Measurements from ENCODE around the gene PCDHGA9. TPM values are rescaled to one million over a fixed set of nuclear protein-coding genes. Genes with fewer than 3 reads are reported as not detected.

Gene PCDHGA9
- total and polyA plus RNA-seq, 2 donors (not counting 3 experiments of a cell fraction or from before 2014, with no cell fraction given), result 1.1 to 3.9 TPM

DNA sequence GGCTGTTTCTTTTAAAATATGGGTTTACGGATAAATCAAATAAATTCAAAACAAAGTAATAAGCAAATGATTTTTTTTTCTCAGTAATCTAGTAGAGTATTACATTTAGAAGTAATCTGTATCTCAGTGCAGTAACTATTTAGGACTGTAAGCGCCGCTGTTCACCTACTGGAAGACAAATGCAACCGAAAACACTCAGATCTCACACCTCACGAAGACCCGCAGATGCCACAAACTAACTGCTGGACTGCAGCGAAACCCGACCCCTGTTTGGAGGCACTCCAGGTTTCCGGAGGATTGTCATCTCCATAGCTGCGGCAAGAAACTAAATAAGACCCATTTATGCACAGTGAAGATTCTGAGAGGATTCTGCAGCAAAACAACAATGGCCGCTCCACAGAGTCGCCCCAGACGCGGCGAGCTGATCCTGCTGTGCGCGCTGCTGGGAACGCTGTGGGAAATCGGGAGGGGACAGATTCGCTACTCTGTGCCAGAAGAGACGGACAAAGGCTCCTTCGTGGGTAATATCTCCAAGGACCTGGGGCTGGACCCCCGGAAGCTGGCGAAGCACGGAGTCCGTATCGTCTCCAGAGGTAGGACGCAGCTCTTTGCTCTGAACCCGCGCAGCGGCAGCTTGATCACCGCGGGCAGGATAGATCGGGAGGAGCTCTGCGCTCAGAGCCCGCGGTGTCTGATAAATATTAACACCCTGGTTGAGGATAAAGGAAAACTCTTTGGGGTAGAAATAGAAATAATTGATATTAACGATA lies 10.0 kb upstream of the PCDHGA9 start, which contains the start of gene PCDHGA8:
Gene PCDHGA8 (plus strand): TSS at position 205 of the 770 bp plus-strand sequence. CDS start 181 bp downstream, at position 386.
- FAIRE-seq, result peak; percentile 26
- no TSS peak for BruUV-seq (replicated peaks)

More for the DNA sequence above, 10.0 kb upstream of the PCDHGA9 start, which contains the start of gene PCDHGA8:
- H3K4me1 ChIP-seq (ENCODE audit: control insufficient read depth, extremely low read depth, insufficient read depth, low read length), result no peaks in the 10 kb centered on the region
- no peaks in the 10 kb centered on the region for H4K20me1 ChIP-seq (replicated peaks; ENCODE audit: control insufficient read depth, extremely low read depth, insufficient read depth, low read length)
- no peaks in the 10 kb centered on the region for H3K79me2 ChIP-seq (ENCODE audit: control insufficient read depth, insufficient read depth, low read length)
- H3K9me3 ChIP-seq (replicated peaks; ENCODE audit: control insufficient read depth, insufficient read depth, low read length), result peaks cover 2% of the 10 kb centered on the region
- no peaks in the 10 kb centered on the region for H3K36me3 ChIP-seq (ENCODE audit: control insufficient read depth in 2 of 2, extremely low read depth in 1 of 2, insufficient read depth in 2 of 2, low read length in 2 of 2)
- no peak within 1 kb of the TSS for H3K27ac ChIP-seq (ENCODE audit: insufficient read depth, low read depth, low read length)
- intact Hi-C loops (cut with micrococcal nuclease), result no loop called here
- no peak within 1 kb of the TSS for H2AFZ ChIP-seq (ENCODE audit: low read depth, low read length)
- CTCF ChIA-PET, result interaction anchor here (0.8 to 3.7 kb wide), 5 partner anchors 19 to 171 kb away, joined by 3 to 16 read pairs (median 4); partner anchors contain the start of genes PCDHGA10, PCDHGA3 and PCDHGA6
- no peak within 1 kb of the TSS for H3K4me3 ChIP-seq (replicated peaks in 1 of 3; ENCODE audit: insufficient read depth in 1 of 3, low read depth in 1 of 3, low read length in 3 of 3)
- no peak within 1 kb of the TSS for H3K4me2 ChIP-seq (ENCODE audit: insufficient read depth, low read length)
- no peak for DNase-seq (ENCODE audit: low read depth, low spot score)
- peak in 1 of 2 donors; percentile 18 for TF ChIP-seq CTCF (IDR thresholded peaks at IDR 0.05; ENCODE audit: extremely low read depth in 1 of 2, insufficient read depth in 1 of 2, low read depth in 1 of 2, low read length in 2 of 2)
- no peak for TF ChIP-seq POLR2AphosphoS5 (IDR thresholded peaks at IDR 0.05; ENCODE audit: insufficient read depth, low read depth, low read length)
- H3K9ac ChIP-seq (replicated peaks; ENCODE audit: extremely low read depth, insufficient read depth, low read length), result no peak within 1 kb of the TSS
- dilution Hi-C loops (cut with MboI; ENCODE audit: extremely low pct_ligation_motif_present, low sequenced_read_pairs), result no loop called here
- peaks cover 28 to 76% of the 10 kb centered on the region in 2 experiments for H3K27me3 ChIP-seq (ENCODE audit: control insufficient read depth in 2 of 2, insufficient read depth in 2 of 2, low read length in 2 of 2)
- POLR2A ChIA-PET, result no interaction called here
- H3K9me1 ChIP-seq (replicated peaks; ENCODE audit: control insufficient read depth, extremely low read depth, insufficient read depth, low read length), result no peaks in the 10 kb centered on the region

Data from endothelial cell of umbilical vein (primary cell).